ENCODE data around the gene MIGA2.
"Not testable (repeated sequence)": the region's sequence is repeated elsewhere in the genome, so short reads cannot be mapped to it uniquely, and the experiment has no call there.

The MIGA2 gene, protein sequence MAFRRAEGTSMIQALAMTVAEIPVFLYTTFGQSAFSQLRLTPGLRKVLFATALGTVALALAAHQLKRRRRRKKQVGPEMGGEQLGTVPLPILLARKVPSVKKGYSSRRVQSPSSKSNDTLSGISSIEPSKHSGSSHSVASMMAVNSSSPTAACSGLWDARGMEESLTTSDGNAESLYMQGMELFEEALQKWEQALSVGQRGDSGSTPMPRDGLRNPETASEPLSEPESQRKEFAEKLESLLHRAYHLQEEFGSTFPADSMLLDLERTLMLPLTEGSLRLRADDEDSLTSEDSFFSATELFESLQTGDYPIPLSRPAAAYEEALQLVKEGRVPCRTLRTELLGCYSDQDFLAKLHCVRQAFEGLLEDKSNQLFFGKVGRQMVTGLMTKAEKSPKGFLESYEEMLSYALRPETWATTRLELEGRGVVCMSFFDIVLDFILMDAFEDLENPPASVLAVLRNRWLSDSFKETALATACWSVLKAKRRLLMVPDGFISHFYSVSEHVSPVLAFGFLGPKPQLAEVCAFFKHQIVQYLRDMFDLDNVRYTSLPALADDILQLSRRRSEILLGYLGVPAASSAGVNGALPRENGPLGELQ

DNA sequence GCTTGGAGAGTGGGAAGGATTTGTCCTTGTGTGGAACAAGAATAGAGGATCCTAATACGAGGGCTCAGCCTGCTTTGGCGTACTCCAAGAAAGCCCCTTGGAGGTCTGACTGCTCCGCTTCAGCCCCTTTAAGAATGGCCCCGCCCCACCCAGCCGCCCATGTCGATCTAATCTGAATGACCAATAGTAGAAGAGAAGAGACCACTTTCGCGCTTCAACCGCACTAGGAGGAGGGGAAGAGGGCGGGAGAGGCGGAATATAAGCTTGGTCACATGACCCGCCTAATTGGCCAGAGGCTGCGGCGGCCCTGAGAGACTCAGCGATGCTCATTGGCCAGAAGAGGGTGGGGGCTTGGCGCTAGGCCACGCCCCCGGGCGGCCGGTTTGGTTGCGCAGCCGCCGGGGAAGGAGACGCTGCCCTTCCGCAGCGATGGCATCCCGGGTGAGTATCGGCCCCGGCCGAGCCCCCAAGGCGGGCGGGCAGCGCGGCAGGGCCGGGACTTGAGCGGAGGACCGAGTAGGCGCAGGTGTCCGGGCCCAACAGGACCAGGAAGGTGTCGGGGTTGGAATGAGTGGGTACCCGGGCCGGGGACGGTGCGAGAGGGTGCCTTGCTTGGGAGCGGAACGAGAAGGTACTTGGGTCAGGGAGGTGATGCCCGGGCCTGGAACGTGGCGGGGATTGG lies at the start of gene MIGA2:
Gene MIGA2 (plus strand): TSS at position 386 of the 682 bp plus-strand sequence. CDS start 3,969 bp downstream, outside the sequence.
- peak; percentile 76 to 92 (median 79) for DNase-seq (ENCODE audit: low read depth in 2 of 3, low spot score in 2 of 3)

DNA sequence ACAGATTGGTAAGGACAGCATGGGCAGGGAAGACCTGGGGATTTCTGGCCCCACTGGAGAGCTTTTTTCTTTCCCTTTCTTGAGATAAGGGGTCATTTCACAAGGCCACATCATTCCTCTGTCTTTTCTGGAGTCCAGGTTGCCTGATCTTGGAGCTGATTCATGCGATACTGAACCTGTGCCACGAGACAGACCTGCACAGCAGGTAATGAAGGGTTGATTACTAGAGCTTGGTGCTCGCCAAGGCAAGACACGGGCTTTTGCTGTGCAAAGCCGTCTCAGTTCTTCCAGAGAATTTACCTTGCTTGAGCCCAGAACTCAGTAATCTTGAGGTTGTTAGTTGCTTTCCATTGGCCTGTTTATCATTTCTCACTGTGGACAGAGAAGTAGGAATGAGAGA lies 49.8 kb upstream of the MIGA2 start:
- no peak for DNase-seq (ENCODE audit: low read depth in 2 of 3, low spot score in 2 of 3)

DNA sequence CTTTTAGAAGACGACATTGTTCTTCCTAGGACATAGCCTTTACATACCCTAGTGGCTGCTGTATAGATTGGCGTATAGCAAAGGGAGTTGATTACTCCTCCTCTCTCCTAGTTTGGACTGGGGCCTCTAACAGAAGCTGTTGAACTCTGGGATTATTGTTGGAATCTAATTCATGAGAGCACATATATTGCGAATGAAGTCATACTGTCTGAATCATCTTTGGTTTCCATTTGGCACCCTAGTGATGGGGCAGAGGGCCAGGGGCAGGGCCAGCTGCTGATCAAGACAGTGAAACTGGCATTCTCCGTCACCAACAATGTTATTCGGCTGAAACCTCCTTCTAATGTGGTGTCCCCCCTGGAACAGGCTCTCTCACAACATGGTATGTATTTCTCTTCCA lies 48.6 kb upstream of the MIGA2 start:
- no peak for DNase-seq (ENCODE audit: low read depth in 2 of 3, low spot score in 2 of 3)

DNA sequence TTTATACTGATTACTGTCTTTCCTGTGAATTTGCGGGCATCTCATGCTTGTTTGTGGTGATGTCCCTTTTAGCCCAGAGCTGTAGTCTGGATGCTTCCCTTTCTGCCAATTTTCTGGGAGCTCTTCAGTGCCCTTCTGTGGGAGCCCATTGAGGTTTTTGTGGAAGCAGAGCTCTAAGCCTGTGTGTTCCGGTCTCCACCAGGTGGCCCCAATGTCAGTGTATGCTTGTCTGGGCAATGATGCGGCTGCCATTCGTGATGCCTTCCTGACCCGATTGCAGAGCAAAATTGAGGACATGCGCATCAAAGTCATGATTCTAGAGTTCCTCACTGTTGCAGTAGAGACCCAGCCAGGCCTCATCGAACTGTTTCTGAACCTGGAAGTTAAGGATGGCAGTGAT lies 43.4 kb upstream of the MIGA2 start:
- no peak for DNase-seq (ENCODE audit: low read depth in 2 of 3, low spot score in 2 of 3)

DNA sequence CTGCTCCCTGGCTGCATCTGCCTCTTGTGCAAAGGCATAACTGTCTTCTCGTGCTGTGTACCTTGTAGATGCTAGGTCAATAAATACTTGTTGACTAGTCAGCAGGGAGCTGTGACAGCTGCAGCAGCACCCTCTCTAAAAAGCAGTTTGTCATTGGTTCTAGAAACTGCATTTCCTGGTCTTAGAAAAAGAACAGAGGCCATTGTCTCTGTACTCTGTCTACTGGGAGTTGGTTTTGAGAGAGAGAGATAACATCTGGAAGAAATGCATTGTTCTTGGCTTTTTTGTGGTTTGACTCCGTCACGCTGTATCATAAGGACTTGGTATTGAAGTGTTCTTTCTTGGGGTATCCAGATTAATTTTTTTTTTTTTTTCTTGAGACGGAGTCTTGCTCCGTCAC lies 40.6 kb upstream of the MIGA2 start:
- no peak for DNase-seq (ENCODE audit: low read depth in 2 of 3, low spot score in 2 of 3)

DNA sequence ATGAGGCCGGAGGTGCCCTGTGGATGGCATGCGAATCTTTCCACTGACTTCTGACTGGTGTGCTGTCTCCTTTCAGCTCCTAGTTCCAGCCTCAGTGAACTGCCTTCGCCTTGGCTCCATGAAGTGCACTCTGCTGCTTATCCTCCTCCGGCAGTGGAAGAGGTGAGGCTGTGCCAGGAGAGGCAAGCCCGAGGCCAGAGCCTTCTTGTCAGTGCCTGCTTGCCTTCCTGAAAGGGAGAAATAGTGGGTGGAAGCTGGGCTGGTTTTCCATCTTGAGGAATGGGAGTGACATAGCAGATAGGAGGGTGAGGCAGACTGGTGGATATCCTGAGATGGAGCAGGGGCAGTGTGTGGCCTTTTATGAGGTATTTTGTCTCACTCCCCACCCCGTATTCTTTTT lies 38.0 kb upstream of the MIGA2 start:
- no peak for DNase-seq (ENCODE audit: low read depth in 2 of 3, low spot score in 2 of 3)

DNA sequence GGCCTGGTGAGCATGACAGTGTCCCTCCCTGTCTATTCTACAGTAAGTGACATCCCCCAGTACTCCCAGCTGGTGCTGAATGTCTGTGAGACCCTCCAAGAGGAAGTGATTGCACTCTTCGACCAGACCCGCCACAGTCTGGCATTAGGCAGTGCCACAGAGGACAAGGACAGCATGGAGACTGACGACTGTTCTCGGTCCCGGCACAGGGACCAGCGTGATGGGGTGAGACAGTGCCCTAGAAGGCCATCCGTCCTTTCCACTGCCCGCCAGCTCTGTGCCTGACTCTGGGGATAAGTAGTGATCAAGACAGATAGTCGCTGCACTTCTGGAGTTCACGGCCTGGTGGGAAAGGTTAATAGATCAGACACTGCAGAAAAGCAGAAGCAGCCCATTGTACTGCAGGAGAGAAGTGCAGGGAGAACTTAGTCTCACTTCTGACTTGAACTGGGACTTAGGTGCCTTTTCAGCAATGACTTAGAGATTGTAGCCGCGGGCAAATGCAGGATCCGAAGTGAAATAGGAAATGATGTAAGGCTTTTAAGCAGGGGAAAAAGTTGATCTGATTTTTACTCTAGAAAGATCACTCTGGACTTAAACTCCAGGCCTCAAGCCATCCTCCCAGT lies 36.7 kb upstream of the MIGA2 start:
- DNase-seq (ENCODE audit: low read depth in 2 of 3, low spot score in 2 of 3): no peak

DNA sequence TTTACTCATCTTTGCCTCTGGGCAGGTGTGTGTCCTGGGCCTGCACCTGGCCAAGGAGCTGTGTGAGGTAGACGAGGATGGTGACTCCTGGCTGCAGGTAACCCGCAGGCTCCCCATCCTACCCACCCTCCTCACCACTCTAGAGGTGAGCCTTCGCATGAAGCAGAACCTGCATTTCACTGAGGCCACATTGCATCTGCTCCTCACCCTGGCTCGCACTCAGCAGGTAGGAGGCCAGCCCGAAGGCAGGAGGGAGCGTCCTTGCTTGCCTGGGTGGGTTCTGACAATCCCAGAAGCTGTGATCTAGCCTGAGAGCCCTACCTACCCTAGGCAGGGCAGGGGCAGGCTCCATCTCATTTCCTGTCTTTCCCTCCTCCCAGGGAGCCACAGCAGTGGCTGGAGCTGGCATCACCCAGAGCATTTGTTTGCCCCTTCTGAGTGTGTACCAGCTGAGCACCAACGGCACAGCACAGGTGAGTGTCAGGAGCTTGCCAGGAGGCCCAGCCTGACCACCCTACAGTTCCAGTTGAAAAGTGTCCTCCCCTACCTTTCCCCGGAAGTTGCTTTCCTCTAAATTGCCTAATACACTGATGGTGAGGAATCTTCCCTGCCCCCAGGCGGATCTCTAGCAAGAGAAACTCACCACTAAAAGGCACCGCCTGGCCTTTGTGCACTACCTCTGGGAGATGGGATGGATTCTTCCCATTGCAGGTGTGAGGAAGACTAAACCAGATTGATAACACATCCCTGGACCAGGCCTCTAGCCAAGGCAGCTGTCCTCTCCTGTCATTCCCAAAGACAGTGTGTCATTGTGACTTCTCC lies 34.7 kb upstream of the MIGA2 start:
- DNase-seq (ENCODE audit: low read depth in 2 of 3, low spot score in 2 of 3): no peak

DNA sequence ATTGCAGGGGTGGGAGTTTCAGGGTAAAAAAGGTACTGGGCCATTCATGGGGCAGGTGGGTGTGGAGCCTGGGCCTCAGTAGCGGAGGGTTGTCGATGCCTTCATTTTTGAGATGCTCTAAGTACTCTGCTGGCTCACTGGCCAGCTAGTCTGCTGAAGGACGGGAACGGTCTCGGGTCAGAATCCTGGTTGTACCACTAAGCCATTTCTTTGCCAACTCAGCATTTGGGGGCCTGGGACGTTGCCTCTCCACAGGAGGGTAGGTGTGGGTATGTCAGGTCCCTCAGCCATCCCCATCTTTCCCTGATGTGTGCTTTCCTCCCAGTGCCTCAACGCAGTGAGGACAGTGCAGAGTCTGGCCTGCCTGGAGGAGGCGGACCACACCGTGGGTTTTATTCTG lies 33.4 kb upstream of the MIGA2 start:
- DNase-seq (ENCODE audit: low read depth in 2 of 3, low spot score in 2 of 3): no peak

DNA sequence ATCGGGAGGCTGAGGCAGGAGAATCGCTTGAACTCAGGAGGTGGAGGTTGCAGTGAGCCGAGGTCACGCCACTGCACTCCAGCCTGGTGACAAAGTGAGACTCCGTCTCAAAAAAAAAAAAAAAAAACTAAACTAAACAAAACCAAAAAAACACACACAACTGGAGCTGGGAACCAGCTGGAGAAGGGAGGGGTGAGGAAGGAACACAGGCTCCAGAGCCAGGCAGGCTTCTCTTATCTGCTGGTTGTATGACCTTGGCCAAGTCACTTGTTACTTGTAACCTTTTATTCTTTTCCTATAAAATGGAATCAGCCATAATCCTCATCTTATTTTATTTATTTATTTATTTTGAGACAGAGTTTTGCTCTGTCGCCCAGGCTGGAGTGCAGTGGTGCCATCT lies 32.3 kb upstream of the MIGA2 start:
- DNase-seq (ENCODE audit: low read depth in 2 of 3, low spot score in 2 of 3): not testable (repeated sequence)

DNA sequence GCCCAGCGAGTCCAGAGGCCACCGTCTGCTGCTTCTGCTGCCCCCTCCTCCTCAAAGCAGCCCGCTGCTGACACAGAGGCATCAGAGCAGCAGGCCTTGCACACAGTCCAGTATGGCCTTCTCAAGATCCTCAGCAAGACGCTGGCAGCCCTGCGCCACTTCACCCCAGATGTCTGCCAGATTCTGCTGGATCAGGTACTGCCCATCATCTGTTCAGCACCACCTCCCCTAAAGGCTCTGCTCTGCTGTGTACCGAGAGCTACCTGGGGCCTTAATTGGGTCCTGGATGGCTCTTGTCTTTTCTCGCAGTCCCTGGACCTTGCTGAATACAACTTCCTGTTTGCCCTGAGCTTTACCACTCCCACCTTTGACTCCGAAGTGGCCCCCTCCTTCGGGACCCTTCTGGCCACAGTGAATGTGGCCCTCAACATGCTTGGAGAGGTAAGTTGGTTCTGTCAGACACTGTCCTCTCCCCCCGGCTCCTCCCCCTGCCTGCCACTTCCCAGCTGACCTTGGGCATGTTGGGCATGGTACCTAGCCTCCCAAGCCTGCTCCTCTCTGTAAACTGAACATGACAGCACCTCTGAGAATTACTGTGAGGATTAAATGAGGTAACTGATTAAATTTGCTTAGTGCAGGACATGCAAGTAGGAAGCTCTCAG lies 31.0 kb upstream of the MIGA2 start:
- no peak for DNase-seq (ENCODE audit: low read depth in 2 of 3, low spot score in 2 of 3)

DNA sequence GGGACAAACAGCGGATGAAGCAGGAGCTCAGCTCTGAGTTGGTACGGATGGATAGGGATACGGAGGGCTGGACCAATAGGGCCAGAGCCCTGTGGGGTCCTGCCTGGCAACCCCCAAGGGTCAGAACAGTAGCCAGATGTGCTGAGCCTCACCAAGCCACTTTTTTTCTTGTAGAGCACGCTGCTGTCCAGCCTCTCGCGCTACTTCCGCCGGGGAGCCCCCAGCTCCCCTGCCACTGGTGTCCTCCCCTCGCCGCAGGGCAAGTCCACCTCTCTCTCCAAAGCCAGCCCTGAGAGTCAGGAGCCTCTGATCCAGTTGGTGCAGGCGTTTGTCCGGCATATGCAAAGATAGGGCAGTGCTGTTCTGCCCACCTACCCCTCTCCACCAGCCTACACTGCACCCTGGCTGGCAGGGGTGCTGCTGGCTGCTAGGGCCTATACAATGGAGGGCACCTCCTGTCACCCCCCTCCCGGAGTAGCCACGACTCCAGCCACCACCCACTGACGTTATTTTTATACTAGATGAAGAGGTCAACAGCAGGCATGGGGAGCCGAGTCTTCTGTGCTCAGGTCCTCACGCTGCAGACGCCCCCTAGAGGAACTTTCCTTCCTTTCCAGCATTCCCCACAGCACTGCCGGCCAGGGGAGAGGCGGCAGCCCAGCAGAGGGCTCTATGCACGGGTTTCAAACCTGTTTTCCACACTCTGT lies 29.9 kb upstream of the MIGA2 start:
- DNase-seq (ENCODE audit: low read depth in 2 of 3, low spot score in 2 of 3): no peak

DNA sequence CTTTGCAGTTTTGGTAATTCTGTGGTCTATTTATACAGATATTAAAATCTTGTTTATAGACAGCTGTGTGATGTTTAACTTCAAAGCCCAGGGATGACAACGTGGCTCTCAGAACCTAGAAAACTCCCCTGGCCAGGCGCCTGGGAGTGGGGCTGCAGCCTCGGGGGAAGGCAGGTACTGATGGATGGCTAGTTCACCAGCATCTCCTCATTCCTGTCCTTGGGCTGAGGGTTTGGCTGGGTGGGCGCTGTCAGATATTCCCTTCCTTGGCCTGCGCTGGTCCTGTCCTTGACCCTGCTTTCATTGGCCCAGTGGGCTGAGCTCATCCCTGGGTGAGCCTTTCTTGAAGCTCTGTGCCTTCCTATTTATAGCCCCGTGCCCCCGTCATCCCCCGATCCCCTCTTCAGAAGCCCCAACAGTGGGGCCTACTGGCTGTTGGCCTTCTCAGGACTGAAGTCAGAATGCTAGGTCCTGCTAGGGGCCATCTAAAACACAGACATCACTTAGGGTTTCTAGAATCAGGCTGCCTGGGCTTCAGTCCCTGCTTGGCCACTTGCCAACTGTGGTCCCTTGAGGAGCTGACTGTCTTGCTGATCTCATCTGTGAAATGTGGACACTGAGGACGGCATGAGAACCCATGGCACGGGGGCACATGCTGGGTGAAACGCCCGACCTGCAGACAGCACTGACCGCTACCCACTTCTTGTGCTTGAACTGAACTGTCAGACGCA lies 29.2 kb upstream of the MIGA2 start:
- no peak for DNase-seq (ENCODE audit: low read depth in 2 of 3, low spot score in 2 of 3)

DNA sequence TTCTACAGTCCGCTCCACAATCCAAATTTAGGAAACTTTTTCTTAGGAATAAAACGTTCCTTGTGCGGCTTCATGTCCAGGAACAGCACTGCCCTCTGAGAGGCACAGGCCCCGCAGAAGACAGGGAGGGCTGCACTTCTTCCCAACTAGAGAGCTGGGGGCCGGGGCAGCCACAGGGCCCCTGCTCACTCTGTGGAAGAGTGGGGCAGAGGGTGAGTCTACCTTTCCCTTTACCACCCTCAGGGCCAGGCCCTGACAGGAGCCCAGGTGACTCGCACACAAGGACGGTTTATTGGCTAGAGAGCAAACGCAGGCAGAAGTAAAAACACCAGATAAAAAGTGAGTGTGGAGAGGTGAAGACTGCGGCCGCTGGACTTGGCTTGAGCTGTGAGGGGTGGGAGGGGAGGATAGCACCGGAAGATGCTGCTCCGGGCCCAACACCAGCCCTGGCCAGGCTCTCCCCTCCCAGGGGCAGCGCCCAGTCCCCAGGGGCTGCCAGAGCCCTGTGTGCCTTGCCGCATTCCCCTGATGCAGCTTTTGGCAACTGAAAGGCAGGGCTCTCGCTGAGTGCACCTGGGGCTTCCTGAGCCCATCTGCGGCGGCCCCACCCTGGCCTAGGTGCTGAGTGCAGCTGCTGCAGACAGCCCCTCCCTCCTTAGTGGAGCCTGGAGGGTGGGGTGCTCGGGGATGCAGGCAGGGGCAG lies 28.5 kb upstream of the MIGA2 start:
- no peak for DNase-seq (ENCODE audit: low read depth in 2 of 3, low spot score in 2 of 3)

DNA sequence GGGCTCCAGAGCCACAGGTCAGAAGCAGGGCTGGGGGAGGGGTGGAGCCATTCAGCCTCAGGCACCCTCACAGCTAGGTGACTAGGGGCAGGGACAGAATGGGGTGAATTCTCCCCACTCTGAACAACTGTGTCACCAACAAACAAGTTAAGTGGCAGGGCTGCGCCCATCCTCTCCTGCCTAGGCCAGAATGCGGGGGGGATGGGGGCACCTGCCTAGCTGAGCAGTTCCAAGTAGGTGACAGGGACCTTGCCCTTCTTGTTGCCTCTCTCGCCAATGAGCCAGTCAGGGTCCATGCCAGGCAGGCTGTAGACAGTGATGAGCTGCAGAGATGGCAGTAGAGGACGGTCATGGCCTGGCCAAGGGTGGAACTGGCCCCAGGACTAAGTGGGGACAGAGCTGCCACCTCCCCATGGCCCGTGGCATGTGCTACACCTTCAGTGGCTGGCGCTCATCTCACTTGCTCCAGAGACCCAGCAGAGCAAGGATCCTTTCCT lies 27.9 kb upstream of the MIGA2 start:
- DNase-seq (ENCODE audit: low read depth in 2 of 3, low spot score in 2 of 3): no peak

DNA sequence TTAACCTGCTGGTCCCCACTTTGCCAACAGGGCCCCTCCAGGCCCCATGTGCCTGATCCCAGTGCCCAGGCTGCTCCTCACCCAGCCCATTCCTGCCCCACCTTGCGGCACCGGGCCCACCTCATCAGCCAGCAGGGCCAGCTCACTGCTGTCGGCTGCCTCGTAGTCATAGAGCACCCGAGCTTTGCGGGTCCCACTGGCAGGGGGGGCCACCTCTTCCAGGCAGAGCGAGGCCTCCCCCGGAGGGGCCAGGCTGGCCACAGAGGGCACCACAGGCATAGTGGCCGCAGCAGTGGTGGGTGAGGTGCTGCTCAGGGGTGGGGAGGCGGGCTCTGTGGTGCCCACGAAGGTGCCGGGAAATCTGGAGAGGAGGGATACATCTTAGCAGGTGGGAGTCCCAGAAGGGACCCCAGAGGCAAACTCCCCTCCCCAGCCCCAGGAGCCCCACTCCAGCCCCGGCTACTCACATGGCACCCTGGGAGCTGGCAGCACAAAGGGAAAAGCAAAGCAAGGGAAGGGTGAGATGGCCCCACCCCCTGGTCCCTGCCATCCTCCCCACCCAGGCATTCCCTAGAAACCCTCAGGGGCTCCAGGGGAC lies 27.3 kb upstream of the MIGA2 start:
- no peak for DNase-seq (ENCODE audit: low read depth in 2 of 3, low spot score in 2 of 3)

DNA sequence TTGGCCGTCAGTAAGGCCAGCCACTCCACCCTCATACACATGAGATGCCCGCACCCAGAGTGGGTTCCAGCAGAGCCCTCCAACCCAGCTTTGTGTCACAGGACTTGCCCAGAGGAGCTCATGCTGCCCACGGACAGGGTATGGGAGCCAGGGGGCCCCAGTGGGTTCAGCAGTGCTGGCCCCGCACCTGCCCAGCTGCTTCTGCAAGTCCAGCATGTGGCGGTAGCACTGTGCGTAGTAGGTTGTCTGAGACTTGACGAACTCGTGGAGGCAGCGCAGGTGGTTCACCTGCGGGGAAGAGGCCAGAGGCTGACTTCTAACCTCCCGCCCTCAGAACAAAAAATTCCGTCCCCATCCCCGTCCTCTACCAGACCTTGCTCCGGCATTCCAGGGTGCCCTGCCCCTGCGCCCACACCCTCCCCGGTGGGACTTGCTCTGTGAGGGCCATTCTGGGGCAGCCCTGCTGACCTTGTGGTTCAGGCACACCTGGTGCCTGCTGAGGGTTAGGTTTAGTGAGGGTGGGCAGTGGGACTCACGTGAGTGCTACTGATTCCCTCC lies 26.8 kb upstream of the MIGA2 start:
- DNase-seq (ENCODE audit: low read depth in 2 of 3, low spot score in 2 of 3): no peak

Measured in activated CD8-positive, alpha-beta memory T cell treated with anti-CD3 and anti-CD28 coated beads for 48 hours (primary cell).